HG03095 (cell line): ENCODE measurements around the gene CMBL.
"Not testable (repeated sequence)": the region's sequence is repeated elsewhere in the genome, so short reads cannot be mapped to it uniquely, and the experiment has no call there.

Experiments used
- ATAC-seq: cut with Tn5 transposase; IDR thresholded peaks from one replicate; pipeline ENCODE4 v1.9.1; 2021; ENCODE audit warnings: moderate library complexity; ENCODE audit not compliant: unreplicated experiment

The CMBL gene

DNA sequence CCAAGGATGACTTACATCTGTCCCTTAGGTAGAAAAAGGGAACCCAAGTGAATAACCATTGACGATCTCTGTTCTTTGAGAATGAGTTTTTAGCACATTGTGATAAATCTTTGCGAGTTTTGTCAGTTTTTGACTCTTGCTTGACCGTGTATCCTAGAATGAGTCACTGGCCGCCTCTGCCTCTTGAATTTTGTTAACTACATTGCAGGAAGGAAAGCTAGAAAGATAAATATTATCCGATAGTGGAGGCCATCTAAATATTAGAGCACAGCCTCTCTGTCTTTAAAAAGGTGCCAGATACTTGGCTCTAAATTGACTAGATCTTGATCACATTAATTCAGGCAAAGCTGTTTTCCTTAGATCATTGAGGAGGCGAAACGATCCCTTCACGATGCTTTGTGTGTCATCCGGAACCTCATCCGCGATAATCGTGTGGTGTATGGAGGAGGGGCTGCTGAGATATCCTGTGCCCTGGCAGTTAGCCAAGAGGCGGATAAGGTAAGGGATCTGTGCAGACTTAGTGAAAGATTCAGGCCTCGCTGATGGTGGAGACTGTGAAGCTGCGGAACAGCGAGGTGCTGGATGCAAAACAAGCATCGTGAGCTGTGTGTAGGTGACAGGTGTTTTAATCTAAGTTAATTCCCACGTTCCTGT lies 45.5 kb downstream of the CMBL start:
- no peak for ATAC-seq

DNA sequence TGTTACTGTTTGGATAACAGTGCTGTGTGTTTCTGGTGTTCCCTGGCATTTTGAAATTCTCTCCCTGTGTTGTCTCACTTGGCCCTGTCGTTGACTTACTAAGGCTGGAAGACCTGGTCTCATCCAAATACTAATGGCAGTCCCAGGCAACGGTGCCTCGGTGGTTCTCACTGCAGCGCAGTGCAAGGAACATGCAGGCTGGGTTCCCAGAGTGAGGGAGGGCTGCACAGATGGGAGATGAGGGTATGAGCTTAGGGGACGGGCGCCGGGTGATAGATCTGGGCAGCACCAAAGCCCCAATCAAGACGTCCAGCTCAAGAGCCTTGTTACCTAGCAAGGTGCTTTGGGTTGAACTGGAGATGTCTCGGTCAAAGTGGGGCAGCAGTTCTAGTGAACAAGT lies 46.6 kb downstream of the CMBL start:
- ATAC-seq = no peak

DNA sequence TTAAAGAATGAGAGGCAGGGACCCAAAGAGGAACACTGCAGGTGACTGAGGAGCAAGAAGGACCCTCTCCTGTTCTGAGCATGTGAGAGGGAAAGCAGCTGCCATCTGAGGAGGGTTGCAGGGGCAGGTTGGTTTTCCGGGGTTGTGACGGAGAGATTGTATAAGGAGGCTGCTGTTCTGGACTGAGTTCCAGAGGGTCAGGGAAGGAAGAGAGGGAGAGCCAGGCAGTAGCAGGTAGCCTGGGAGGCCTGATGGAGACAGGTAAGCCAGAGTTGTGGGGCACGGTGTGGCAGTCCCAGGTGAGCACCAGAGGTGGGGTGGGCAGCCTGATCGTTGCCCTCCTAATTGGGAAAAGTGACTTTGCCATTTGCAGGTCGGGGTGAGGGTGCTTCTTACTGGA lies 47.8 kb downstream of the CMBL start:
- no peak for ATAC-seq

DNA sequence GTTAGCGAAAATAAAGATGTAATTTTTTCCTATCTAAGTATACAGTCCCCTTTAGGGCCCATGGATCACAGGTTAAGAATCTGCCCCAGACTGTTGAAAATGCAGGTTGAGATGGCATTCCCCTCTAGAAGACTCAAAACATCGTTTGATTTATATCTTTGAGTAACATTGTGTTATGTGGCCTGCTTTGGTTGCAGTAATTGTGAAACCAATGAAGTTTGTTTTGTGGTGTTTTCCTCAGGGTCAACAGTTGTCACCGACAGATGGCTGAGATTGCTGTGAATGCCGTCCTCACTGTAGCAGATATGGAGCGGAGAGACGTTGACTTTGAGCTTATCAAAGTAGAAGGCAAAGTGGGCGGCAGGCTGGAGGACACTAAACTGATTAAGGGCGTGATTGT lies 49.8 kb downstream of the CMBL start:
- ATAC-seq = no peak

DNA sequence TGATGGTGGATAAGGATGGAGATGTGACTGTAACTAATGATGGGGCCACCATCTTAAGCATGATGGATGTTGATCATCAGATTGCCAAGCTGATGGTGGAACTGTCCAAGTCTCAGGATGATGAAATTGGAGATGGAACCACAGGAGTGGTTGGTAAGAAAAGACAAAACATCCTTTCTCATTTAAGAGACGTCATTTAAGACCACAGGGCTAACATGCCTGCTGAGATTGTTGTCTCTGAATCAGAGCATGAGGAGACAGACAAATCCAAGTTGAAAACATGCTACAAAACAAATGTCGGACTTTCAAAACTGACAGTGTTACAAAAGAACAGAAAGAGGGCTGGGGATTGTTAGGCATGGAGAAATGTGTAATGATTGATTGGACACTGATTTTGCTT lies 53.0 kb downstream of the CMBL start:
- no peak for ATAC-seq

DNA sequence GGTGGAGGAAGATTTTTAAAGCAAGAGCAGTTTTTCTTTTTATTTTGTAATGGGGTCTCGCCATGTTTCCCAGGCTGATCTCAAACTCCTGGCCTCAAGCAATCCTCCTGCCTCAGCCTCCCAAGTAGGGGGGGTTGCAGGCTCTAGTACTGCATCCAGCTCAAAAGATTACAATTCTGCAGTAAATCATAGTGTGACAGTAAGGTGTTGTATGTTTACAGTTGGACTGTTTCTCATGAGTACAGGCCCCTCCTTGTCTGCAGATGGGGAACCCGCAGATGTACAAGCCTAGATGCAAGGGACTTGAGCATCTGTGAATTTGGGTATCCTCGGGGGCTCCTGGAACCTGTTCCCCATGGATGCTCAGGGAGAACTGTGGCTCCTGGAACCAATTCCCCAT lies 54.3 kb downstream of the CMBL start:
- no peak for ATAC-seq

DNA sequence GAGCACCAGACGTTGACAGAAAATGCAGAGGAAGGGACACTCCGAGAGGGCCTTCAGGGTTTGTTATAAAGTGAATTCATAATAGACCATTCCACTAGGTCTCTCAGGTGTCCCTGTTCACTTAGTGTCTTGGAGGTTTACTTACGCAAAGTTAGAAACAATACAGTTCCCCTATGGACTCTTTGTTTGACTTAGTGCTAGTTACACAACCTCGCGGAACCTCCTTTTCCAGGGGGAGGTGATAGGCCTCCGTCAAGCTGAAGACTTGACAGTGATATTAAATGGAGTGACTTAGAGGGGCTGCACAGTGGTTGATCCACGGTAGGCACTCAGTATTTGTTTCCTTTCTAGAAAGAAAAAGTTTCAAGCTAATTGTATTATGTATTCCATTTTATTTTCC lies 56.3 kb downstream of the CMBL start:
- ATAC-seq = no peak

DNA sequence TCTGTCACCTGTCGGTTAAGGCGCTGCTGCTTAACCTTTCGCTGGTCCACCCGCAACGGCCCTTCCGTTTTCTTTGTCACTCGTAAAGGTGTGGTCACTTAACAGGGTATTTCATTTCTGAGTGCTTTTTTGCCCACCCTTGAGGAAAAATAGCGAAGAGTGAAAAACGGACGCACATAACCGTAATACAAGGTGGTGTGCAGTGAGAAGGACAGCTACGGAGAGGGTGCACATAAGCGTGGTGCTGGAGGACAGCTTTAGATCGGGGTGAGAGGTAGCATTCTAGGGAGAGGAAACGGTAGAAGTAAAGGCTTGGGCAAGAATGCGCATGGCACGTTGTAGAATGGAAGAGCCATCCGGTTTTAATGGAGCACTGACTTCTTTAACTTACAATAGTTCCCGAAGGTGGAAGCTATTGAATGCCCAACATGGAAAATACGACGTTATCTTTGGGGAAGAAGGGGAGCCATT lies 56.9 kb downstream of the CMBL start:
- no peak for ATAC-seq

DNA sequence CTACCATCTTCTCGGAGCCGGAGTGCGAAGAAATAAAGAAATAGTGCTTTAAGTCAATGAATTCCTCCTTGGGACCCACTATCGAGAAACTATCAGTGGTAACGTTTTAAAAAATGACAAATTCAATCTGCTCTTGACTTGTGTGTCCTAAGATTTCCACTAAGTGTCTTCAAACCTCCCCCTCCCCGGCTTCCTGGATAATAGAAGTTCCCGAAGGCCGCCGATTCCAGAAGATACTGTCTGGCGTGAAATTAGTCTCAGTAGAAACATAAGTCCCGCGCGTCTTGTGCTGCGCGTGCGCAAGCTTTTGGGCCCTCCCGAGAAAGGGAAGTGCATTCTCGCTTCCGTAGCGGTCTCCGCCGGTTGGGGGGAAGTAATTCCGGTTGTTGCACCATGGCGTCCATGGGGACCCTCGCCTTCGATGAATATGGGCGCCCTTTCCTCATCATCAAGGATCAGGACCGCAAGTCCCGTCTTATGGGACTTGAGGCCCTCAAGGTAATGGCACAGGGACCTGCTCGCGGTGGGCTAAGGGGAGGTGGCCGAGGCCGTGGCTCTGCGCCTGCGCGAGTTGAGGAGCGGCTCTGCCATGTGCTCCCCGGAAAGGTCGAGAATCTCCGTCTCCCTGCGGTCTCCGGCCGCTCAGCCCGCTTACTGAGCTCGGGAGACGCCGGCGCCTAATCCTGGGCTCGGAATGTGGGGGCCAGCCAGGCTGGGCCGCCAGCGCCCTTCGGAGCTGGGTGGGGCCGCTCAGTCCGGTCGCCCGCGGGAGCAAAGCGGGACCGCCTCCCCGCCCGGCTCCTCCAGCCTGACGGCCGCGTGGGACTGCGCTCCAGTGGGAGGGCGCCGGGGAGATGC lies 57.5 kb downstream of the CMBL start, which contains the start of gene CCT5:
Gene CCT5 (plus strand): TSS at position 333 of the 858 bp plus-strand sequence. CDS start 61 bp downstream, at position 394.
- peak; percentile 80 for ATAC-seq

DNA sequence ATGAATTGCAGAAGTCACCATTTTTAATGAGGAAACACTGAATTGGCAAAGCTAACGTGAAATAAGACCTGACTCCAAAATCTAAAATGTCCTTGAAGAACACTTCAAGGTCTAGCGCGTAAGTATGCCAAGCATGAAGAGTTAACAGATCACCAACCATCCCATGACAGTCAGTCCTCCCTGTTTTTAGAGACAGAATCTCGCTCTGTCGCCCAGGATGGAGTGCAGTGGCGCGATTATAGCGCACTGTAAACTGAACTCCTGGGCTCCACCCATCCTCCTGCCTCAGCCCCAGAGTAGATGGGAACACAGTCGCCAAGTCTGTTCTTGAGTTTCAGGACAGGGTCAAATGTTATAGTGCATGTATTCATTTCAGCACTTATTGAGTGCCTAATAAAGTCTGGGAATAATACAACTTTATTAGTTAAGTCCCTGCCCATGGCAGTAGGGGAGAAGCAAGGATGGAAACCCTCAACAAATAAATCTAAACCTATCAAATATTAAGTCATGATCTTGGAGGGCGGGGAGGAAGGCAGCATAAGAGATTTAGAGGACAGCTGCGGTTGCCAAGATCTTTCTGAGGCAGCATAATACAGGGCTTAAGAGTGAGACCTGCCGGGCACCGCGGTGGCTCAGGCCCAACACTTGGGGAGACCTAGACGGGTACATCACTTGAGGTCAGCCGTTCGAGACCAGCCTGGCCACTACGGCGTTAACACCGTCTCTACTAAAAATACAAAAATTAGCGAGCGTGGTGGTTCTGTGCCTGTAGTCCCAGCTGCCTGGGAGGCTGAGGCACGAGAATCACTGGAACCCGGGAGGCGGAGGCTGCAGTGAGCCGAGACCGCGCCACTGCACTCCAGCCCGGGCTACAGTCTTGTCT lies 59.1 kb downstream of the CMBL start:
- ATAC-seq = peak; percentile 2

DNA sequence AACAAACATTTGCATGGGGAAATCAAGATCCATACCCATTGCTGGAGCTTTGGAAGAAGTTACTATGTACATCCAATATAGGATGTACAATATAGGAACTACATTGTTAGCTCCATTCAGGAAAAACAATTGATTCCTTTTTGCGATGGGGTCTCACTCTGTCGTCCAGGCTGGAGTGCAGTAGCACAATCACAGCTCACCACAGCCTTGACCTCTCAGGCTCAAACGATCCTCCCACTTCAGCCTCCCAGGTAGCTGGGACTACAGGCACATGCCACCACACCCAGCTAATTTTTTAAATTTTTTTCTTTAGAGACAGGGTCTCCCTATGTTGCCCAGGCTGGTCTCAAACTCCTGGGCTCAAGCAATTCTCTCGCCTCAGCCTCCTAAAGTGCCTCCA lies 60.5 kb downstream of the CMBL start:
- ATAC-seq = not testable (repeated sequence)

DNA sequence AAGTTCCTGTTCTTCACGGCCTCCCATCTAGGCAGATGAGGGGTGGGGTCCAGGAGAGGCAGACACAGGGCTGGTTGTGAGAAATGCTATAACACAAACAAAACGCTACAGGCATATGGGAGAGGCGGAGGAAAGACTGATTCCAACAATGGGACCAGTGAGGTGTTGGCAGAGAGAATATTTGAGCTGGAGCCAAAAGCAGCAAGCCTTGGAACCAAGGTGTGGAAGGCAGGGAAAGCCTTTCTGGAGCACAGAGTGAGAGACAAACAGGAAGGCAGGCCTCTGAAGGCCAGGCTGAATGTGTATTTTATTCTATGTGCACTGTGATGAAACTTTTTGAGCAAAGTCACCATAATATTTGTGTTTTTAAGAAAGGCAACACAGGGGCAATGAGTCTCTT lies 60.9 kb downstream of the CMBL start:
- no peak for ATAC-seq

DNA sequence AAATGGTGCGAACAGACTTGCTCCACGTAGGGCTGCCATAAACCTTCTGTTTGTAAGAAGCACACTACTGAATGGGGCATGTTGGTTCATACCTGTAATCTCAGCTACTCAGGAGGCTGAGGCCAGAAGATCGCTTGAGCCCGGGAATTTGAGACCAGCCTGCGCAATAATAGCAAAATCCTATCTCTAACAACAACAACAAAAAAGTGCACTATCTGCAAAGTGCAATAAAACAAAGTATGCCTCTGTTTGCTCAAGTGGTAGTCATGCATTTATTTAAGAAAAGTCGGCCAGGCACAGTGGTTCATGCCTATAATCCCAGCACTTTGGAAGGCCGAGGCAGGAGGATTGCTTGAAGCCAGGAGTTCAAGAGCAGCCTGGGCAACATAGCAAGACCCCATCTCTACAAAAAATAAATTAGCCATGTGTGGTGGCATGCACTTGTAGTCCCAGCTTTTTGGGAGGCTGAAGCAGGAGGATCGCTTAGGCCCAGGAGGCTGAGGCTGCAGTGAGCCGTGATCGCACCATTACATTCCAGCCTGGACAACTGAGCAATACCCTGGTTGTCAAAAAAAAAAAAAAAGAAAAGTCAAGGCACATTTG lies 63.3 kb downstream of the CMBL start:
- no peak for ATAC-seq

DNA sequence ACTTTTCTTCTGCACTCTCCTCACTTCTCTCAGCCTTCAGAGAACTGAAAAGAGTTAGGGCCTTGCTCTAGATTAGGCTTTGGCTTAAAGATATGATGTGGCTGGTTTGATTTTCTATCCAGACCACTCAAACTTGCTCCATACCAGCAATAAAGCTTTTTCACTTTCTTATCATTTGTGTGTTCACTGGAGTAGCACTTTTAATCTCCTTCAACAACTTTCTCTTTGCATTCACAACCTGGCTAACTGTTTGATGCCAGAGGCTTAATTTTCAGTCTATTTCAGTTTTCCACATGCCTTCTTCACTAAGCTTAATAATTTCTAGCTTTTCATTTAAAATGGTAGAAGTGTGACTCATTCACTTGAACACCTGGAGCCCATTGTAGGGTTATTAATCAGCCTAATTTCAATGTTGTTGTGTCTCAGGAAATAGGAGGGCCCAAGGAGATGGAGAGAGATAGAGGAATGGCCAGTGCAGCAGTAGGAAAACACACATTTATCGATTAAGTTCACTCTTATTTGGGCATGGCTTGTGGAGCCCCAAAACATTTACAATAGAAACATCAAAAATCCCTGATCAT lies 64.0 kb downstream of the CMBL start:
- ATAC-seq = no peak

DNA sequence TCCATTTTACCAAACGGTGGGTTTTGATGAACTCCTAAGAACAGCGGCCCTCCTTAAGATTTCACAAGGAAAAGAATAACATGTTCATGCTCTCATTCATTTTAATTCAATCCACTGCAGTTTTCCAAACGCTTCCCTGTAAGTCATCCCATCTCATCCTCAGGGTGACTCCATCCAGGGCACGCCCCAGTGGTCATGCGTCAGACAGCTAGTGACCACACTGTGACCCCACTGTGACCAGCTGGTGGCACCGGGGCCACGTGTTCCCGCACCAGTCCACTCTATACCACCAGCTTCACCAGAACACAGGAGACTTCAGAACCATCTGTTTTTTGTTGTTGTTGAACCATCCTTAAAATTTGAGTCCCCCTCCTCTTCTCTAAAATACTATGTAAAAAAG lies 72.4 kb downstream of the CMBL start:
- ATAC-seq = no peak

DNA sequence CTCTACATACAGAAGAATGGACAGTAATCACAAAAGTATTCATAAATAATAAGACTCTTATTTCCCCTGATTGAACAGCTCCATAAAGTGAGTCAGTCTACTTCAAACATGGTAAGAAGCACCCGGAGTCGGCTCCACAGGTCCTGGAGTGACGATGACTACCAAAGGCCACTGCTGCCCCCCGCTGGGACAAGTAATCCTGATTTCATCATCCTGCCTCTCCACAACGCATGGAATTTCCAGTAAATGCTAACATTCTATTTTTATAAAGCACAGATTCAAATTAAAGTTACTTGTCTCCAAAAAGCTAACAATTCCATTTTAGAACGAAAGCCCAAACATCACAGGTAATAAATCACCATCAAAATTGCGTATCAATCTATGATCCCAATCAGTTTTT lies 74.2 kb downstream of the CMBL start:
- no peak for ATAC-seq

DNA sequence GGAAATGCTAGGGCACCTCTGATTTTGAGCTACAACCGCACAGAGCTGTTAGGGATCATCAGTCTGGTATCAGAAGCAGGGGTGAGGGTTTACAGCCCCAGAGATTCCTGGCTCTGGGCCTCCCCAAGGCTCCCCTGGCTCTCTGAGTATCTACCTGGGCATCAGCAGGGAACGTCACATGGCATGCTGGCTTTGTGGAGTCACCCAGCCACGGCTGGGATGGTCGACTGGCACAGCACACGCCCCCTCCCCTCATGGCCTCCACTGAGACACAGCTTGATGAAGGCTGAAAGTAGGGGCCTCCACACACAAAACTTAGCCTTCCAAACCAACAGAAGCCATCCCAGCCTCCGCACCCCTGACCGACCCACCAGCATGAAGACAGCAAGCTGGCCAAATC lies 74.7 kb downstream of the CMBL start:
- no peak for ATAC-seq

DNA sequence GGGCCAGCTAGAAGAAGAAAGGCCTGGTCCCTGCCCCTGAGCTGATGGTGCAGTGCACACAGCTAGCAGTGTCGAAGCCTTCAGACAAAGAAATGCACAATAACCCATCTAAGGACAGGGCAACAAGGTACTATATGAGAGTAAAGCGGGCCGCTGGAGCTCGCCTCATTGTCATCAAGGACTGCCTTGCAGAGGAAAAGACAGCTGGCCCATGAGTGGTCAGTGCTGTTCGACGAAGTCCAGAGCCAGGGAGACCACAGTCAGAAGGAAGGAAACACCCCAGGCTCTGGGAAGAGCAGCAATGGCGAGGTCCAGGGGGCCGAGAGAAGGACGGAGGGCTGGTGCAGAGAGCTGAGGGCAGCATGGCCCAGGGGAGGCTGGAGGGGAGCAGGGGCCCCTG lies 75.3 kb downstream of the CMBL start:
- no peak for ATAC-seq

DNA sequence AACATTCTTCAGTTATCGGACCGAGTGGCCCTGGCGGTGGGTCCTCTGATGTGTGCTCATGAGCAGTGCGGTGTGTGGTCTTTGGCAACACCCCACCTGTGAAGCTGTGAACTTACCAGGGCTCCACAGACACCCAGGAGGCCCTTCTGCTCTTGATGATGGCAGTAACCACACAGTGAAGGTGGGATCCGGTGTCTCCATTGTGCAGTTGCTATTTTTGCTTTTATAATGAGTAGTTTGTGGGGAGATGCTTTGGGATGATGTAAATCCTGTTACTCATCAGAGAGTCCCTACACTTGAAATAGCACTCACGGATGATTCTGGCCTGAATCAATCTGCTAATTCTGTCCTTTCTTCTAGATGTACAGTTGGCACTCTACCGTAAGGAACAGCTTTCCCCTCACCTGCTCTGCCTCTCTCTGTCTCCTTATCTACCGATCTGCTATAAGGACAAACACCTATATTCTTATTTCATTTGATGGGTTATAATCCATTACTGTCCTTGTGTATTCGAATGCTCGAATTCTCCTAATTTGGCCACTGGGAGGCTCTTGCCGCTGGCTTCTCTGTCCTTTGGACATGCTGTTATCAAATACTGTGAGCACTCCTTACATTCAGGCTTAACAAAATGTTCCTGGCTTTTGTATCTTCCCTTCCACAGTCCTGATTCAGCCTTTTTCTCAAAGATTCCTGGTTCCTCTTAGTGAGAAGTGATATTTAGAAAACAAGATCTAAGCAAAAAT lies 78.2 kb downstream of the CMBL start:
- no peak for ATAC-seq

DNA sequence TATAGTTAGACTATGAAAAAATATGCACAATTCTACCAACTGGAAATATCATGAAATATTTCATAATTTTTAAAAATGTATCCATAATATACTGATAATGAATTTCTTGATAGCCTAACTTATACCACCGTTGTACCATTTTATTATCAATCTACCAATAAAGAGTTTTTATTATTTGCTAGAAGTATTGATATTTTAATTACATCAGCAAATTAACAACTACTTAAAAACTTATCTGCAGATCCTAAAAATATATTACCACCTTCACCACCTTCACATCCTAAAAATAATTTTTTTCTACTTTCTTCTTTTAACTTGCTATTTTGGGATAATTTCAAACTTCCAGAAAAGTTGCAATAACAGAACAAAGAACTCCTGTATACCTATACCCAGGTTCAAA lies 79.4 kb downstream of the CMBL start:
- no peak for ATAC-seq
